A549 (cell line): ENCODE results near the gene PBX4. TPM values are rescaled to one million over a fixed set of nuclear protein-coding genes. Genes with fewer than 3 reads are reported as not detected.

Experiments
- ATAC-seq, 2 experiments: fragments of 200-7000 bp in 1 of 2; fragments of >200 bp in 1 of 2; cut with Nextera tagmentation in 1 of 2; cut with Tn5 transposase in 1 of 2; 3 replicates each; pipeline versions ENCODE4 v1.8.0 to v1.9.1; 2018 to 2020; ENCODE audit warnings: mild to moderate bottlenecking in 1 of 2, moderate library complexity in 1 of 2
- CTCF ChIA-PET: fragments of 300-600 bp; sonication (Branson Sonifier 250); formaldehyde crosslinking; extraction: SDS; loops from one replicate; lab custom pipeline; 2021; ENCODE audit warnings: antibody characterized with exemption, inconsistent platforms; lab: Yijun Ruan, JAX
- POLR2A ChIA-PET: fragments of 350-600 bp; formaldehyde crosslinking; extraction: SDS; loops from one replicate; lab custom pipeline; 2021; ENCODE audit warnings: antibody characterized with exemption, inconsistent platforms; lab: Yijun Ruan, JAX
- DNase-seq, 2 experiments: peaks; one replicate each; pipeline versions ENCODE4 v3.0.0 to v3.0.0-alpha.2; 2011 to 2016; ENCODE audit warnings: low read depth in 1 of 2, low spot score in 1 of 2
- FAIRE-seq: peaks from 2 replicates; lab custom pipeline; 2011; peaks lifted over from hg19 to GRCh38; lab: Jason Lieb, UNC
- H3K27ac ChIP-seq, 2 experiments: fragments of >200 bp; sonication (Bioruptor Twin); formaldehyde crosslinking; 3 replicates each; pipeline ENCODE4 v1.5.1; 2016 to 2017
- H3K4me1 ChIP-seq: fragments of >200 bp; sonication (Bioruptor Twin); formaldehyde crosslinking; 3 replicates; pipeline ENCODE4 v1.6.1; 2016
- H3K4me2 ChIP-seq: fragments of >200 bp; sonication (Bioruptor Twin); formaldehyde crosslinking; 3 replicates; pipeline ENCODE4 v1.6.1; 2016
- H3K4me3 ChIP-seq: fragments of >200 bp; sonication (Bioruptor Twin); formaldehyde crosslinking; 3 replicates; pipeline ENCODE4 v1.5.1; 2016
- H3K9me3 ChIP-seq: fragments of >200 bp; sonication (Bioruptor Twin); formaldehyde crosslinking; 3 replicates; pipeline ENCODE4 v1.6.1; 2016
- BHLHE40 ChIP-seq: IDR thresholded peaks from 2 replicates; pipeline ENCODE4 v1.6.1; 2012; ENCODE audit warnings: low read depth, low read length, inconsistent platforms
- CEBPB ChIP-seq, 2 experiments: fragments of >200 bp in 1 of 2; sonication (Bioruptor Twin) in 1 of 2; formaldehyde crosslinking in 1 of 2; IDR thresholded peaks; 2 replicates each; pipeline ENCODE4 v1.6.1; 2012 to 2016
- CTCF ChIP-seq: fragments of >200 bp; sonication (Bioruptor Twin); formaldehyde crosslinking; IDR thresholded peaks from 3 replicates; pipeline ENCODE4 v1.5.1; 2016
- EHMT2 ChIP-seq: fragments of 200-600 bp; sonication (generic); IDR thresholded peaks from 2 replicates; pipeline ENCODE4 v1.6.1; 2016; ENCODE audit warnings: antibody characterized with exemption, low read depth, mild to moderate bottlenecking, moderate library complexity
- FOSB ChIP-seq: fragments of 250-450 bp; sonication (Bioruptor Pico); IDR thresholded peaks from 2 replicates; pipeline ENCODE4 v1.5.0; 2020; ENCODE audit warnings: mild to moderate bottlenecking, moderate library complexity
- FOSL2 ChIP-seq, 2 experiments: fragments of 450-650 bp in 1 of 2; fragments of >200 bp in 1 of 2; sonication (Bioruptor Twin) in 1 of 2; formaldehyde crosslinking; IDR thresholded peaks; 2 replicates each; pipeline versions ENCODE4 v1.5.0 to v1.6.1; 2016 to 2020; ENCODE audit warnings: mild to moderate bottlenecking in 1 of 2, moderate library complexity in 1 of 2
- GATA3 ChIP-seq: IDR thresholded peaks from 2 replicates; pipeline ENCODE4 v1.6.1; 2012; ENCODE audit warnings: borderline replicate concordance
- HEYL ChIP-seq: fragments of 250-450 bp; sonication (Bioruptor Pico); IDR thresholded peaks from 2 replicates; pipeline ENCODE4 v1.8.0; 2021; ENCODE audit warnings: mild to moderate bottlenecking, moderate library complexity
- HMGXB4 ChIP-seq: fragments of 250-450 bp; sonication (Bioruptor Pico); IDR thresholded peaks from 2 replicates; pipeline ENCODE4 v1.5.0; 2021; ENCODE audit warnings: mild to moderate bottlenecking, moderate library complexity, borderline replicate concordance
- JUNB ChIP-seq: fragments of >200 bp; sonication (Bioruptor Twin); formaldehyde crosslinking; IDR thresholded peaks from 2 replicates; pipeline ENCODE4 v1.6.1; 2016
- KDM5A ChIP-seq: fragments of 200-600 bp; sonication (generic); IDR thresholded peaks from 2 replicates; pipeline ENCODE4 v1.6.1; 2016; ENCODE audit warnings: antibody characterized with exemption, mild to moderate bottlenecking
- MAFK ChIP-seq: fragments of 450-650 bp; IDR thresholded peaks from 2 replicates; pipeline ENCODE4 v1.6.1; 2014; ENCODE audit not compliant: partially characterized antibody
- MAZ ChIP-seq: fragments of 150-350 bp; IDR thresholded peaks from 2 replicates; pipeline ENCODE4 v1.6.1; 2014; ENCODE audit warnings: antibody characterized with exemption, low read depth, low read length, borderline replicate concordance
- NR3C1 ChIP-seq: fragments of >200 bp; sonication (Bioruptor Twin); formaldehyde crosslinking; IDR thresholded peaks from 3 replicates; pipeline ENCODE4 v1.6.1; 2017
- PHF8 ChIP-seq: fragments of 200-600 bp; sonication (generic); IDR thresholded peaks from 2 replicates; pipeline ENCODE4 v1.6.1; 2016; ENCODE audit warnings: low read depth, mild to moderate bottlenecking, antibody characterized with exemption, moderate library complexity, borderline replicate concordance
- POLR2A ChIP-seq: IDR thresholded peaks from 2 replicates; pipeline ENCODE4 v1.6.1; 2012; ENCODE audit warnings: mild to moderate bottlenecking, low read length
- POLR2AphosphoS2 ChIP-seq: conservative IDR thresholded peaks from 2 replicates; pipeline ENCODE4 v1.6.1; 2012; ENCODE audit warnings: low read length, improper control_type of control experiment, inconsistent platforms
- RCOR1 ChIP-seq: fragments of 150-350 bp; IDR thresholded peaks from 2 replicates; pipeline ENCODE4 v1.6.1; 2014; ENCODE audit warnings: antibody characterized with exemption, low read length, low read depth
- REST ChIP-seq: fragments of 200-600 bp; sonication (generic); IDR thresholded peaks from 2 replicates; pipeline ENCODE4 v1.6.1; 2016; ENCODE audit warnings: antibody characterized with exemption, mild to moderate bottlenecking, moderate library complexity
- TFCP2L1 ChIP-seq: fragments of 250-450 bp; sonication (Bioruptor Pico); IDR thresholded peaks from 2 replicates; pipeline ENCODE4 v1.5.0; 2021; ENCODE audit warnings: mild to moderate bottlenecking
- TP53 ChIP-seq: fragments of 250-450 bp; sonication (Bioruptor Pico); IDR thresholded peaks from 2 replicates; pipeline ENCODE4 v1.5.0; 2021; ENCODE audit warnings: mild to moderate bottlenecking, moderate library complexity
- ZC3H11A ChIP-seq: fragments of 450-650 bp; IDR thresholded peaks from 2 replicates; pipeline ENCODE4 v1.6.1; 2014; ENCODE audit warnings: antibody characterized with exemption, mild to moderate bottlenecking
- ZFP36 ChIP-seq: fragments of 450-650 bp; IDR thresholded peaks from 2 replicates; pipeline ENCODE4 v1.6.1; 2014; ENCODE audit warnings: borderline replicate concordance; ENCODE audit not compliant: partially characterized antibody
- ZSCAN20 ChIP-seq: fragments of 250-450 bp; sonication (Bioruptor Pico); IDR thresholded peaks from 2 replicates; pipeline ENCODE4 v1.8.0; 2022; ENCODE audit warnings: mild to moderate bottlenecking, moderate library complexity
- WGBS: methylation state at CpG from one replicate; pipeline ENCODE4 v1.1.6; 2017; ENCODE audit errors: missing lambda C conversion rate; 5-methylcytosine and 5-hydroxymethylcytosine counted together
- polyA plus RNA-seq, 4 experiments: library from polyadenylated mRNA; depleted of rRNA in 3 of 4; stranded (reverse); fragments of >200 nt; fragmentation: RNase III in 1 of 4; extraction: RNeasy Plus Mini Kit Qiagen cat#74134 plus additional on column Dnase treatment in 1 of 4; gene quantifications; 2 replicates in 3 of 4; 3 replicates in 1 of 4; pipeline ENCODE4 v1.2.3, GENCODE V29; 2011 to 2017

Gene PBX4
- polyA plus RNA-seq, 2 of the 4 experiments (the other 2 are of a cell fraction) = 0.70 to 0.90 TPM

GRCh38 chr19:19591133-19591825 lies 27.2 kb downstream of the PBX4 start:
- TF ChIP-seq FOSL2 (IDR thresholded peaks at IDR 0.05) (no peak), FOSL2 (CRISPR knock-in tag; IDR thresholded peaks at IDR 0.05) (peak; percentile 63), FOSB (CRISPR knock-in tag) (no peak), CEBPB (IDR thresholded peaks at IDR 0.05) (peak in 1 of 2 experiments; percentile 36; a peak in 1 of 4 replicates)
- Histone ChIP-seq H3K27ac (peak overlapping the region; percentile 50 to 79; a peak in 5 of 6 replicates), H3K4me3 (no peak overlapping the region), H3K9me3 (no peaks in the 10 kb centered on the region), H3K4me1 (peaks cover 12% of the 10 kb centered on the region), H3K4me2 (peak overlapping the region; percentile 47)
- ChIA-PET POLR2A (no interaction called here), CTCF (interaction anchor here (0.6 to 3.4 kb wide), 3 partner anchors 20 to 59 kb away, joined by 3 to 14 read pairs (median 6); no protein-coding TSS in a partner anchor)
- ATAC-seq (peak; percentile 73 to 74; a peak in 5 of 6 replicates), FAIRE-seq (no peak), DNase-seq (peak; percentile 54 to 58)
- 23% methylated on average over 12 of the region's 13 CpGs for WGBS

- DNase-seq = peak in 1 of 2 experiments; percentile 7
- Histone ChIP-seq H3K9me3 (no peaks in the 10 kb centered on the region), H3K4me2 (no peak overlapping the region), H3K27ac (no peak overlapping the region), H3K4me1 (peaks cover 12% of the 10 kb centered on the region), H3K4me3 (no peak overlapping the region)
- WGBS = 56% methylated on average over 2 of the region's 2 CpGs
- CTCF ChIA-PET = interaction anchor here (0.6 to 3.4 kb wide), 2 partner anchors 34 to 50 kb away, joined by 3 to 14 read pairs; no protein-coding TSS in a partner anchor
- ATAC-seq = no peak
- TF ChIP-seq PHF8 = no peak
- TF ChIP-seq JUNB = no peak
- TF ChIP-seq RCOR1 = no peak
- no peak for TF ChIP-seq POLR2A
- TF ChIP-seq ZFP36 = no peak
- TF ChIP-seq NR3C1 = no peak
- no peak for TF ChIP-seq MAFK
- no peak for TF ChIP-seq ZC3H11A
- no peak for TF ChIP-seq CEBPB (IDR thresholded peaks at IDR 0.05)
- POLR2A ChIA-PET = no interaction called here
- no peak for FAIRE-seq
Observed at GRCh38 chr19:19588546-19588945, 29.9 kb downstream of the PBX4 start.

- no peak overlapping the region for H3K27ac ChIP-seq
- CTCF ChIA-PET = interaction anchor here (3.4 kb wide), 1 partner anchor 34 kb away, joined by 14 read pairs; no protein-coding TSS in a partner anchor
- H3K4me3 ChIP-seq = no peak overlapping the region
- 89% methylated on average over 5 of the region's 5 CpGs for WGBS
- POLR2A ChIA-PET = no interaction called here
- no peaks in the 10 kb centered on the region for H3K9me3 ChIP-seq
- H3K4me1 ChIP-seq = peaks cover 12% of the 10 kb centered on the region
- DNase-seq (no peak), FAIRE-seq (no peak), ATAC-seq (no peak)
- no peak overlapping the region for H3K4me2 ChIP-seq
- TF ChIP-seq PHF8 (no peak), MAZ (no peak), RCOR1 (no peak), REST (no peak), TP53 (CRISPR knock-in tag) (no peak), HEYL (CRISPR knock-in tag) (no peak), FOSB (CRISPR knock-in tag) (no peak), CTCF (no peak), KDM5A (no peak), ZSCAN20 (CRISPR knock-in tag) (no peak), JUNB (no peak), GATA3 (no peak), BHLHE40 (no peak), POLR2AphosphoS2 (no peak), EHMT2 (no peak), ZC3H11A (no peak), HMGXB4 (CRISPR knock-in tag) (no peak), TFCP2L1 (no peak)
Observed at GRCh38 chr19:19587771-19588170, 30.7 kb downstream of the PBX4 start.
